Activated CD8-positive, alpha-beta memory T cell treated with anti-CD3 and anti-CD28 coated beads for 24 hours (primary cell): ENCODE measurements around the gene YY1.
"Not testable (repeated sequence)": the region's sequence is repeated elsewhere in the genome, so short reads cannot be mapped to it uniquely, and the experiment has no call there.

Experiments
- DNase-seq: peaks from one replicate; pipeline ENCODE4 v3.0.0-alpha.2; 2020

Gene YY1

DNA sequence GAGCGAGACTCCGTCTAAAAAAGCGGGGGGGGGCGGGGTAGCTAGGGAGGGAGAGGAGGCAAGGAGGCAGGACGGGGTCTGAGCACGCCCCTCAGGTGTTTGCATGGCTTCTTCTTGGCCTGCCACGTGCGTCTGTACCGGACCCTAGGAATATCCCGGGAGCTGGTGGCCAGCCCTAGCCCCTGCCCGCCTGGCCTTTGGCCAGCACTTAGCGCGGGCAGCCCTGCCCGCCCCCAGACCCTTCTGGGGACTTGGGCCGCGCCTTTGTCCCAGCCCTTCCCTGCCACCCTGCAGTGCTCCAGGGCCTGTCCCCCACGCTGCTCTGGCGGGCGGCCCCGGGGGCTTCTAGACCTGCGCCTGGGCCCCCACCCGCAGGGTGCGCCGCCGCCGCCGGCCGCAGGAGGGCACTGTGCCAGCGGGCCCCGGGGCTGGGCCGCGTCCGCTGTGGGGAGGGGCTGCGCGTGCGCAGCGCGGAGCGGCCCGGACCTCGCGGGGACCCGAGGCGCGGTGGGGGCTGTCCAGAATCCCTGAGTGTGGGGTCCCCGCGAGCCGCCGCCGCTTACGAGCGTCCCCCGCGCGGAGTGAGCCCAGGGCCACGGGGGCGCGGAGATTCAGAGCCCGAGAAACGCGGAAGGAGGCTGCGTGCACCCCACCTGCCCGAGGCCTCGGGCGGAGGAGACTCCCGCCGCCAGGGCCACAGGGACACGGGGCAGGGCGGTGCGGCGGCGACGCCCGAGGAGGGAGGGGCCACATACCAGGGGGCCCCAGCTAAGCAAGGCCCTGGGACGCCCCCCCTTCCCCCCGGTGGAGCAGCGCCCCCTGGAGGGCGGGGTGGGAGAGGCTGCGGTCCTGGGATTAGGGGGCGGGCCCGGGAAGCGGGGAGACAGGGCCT lies 46.3 kb downstream of the YY1 start:
- peak; percentile 93 for DNase-seq

DNA sequence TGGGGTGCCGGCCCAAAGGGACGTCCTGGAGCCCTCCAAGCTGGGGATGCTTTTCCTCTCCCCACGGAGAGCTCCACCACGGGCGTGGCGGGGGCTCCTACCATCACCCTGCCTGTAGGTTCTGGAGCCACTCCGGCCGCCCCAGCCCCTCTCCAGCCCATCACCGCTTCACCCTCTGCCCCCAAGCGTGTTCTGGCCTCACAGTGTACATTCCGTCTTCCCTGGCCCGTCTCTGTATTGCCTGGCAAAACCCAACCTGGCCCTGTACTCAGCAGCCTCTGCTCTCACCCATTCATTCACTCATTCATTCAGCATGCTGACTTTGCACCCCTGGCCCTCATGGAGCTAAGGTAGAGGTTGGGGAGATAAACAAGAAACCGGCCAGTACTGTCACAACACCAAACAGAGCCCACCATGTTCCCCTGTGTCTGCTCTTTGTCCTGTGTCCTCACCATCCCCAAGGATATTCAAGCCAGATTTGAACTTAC lies 47.0 kb downstream of the YY1 start:
- DNase-seq = no peak

DNA sequence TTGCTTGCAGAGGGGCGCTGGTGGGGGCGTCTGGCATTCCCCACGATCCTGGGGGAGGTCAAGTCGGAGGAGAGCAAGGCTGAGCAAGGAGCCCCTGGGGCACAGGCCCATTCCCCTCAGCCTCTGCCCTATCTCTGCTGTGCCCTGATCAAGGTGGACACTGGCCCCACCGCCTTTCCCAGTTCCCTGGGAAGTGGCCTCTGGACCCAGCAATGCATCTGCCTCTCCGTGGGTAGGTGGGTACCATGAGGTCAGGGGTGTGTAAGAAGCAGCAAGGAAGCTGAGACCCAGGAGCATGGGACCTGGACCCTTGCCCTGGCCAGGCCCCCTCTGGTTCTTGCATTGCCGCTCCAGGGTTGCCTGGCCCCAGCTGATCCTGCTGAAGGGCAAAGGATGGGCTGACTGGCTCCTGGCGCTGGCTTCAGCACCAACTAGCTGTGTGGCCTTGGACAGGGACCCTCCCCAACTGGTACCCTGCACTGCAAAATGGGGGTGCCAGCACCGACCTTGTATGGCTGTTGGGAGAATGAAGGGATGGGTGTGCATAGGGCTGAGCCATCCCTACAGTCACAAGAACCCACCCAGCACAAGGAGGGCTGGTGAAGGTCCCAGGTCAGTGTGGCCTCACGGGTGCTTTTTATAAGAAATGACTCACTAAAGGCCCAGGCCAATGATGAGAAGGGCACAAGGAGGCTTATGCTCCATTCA lies 47.7 kb downstream of the YY1 start:
- no peak for DNase-seq

DNA sequence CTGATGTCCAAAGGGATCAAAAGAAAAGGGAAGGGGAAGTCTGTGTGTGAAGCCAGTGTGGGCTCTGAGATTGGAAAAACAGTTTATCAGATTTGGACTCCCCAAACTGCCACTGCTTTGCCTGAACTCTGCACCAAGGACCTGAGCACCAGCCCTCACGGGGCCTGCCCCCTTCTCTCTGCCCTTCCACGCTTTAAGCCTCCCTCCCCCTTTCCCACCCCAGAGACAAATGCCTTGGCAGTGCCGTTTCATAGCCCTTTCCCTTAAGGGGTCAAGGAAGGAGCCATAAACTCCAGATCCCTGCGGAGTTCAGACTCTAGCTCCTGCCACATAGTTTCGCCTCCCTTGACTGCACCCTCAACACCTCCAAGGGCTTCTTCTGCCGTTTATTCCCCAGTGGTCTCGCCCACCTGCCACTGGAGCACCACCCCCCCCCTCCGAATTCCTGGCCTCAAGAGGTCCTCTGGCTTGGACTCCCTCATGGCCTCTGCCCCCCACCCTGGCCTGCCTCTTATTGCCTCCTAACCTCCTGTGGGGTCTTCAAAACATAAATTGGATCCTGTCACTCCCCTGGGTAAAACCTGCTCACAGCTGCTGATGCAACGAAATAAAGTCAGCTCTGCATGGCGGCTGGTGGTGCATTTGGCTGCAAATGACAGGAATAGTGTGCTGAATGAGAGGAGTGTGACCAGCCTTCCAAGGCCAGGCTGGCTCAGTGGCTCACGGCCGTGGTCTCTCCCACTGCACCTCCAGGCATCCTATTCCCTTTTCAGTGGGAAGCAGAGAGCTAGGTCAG lies 48.5 kb downstream of the YY1 start:
- DNase-seq = no peak

DNA sequence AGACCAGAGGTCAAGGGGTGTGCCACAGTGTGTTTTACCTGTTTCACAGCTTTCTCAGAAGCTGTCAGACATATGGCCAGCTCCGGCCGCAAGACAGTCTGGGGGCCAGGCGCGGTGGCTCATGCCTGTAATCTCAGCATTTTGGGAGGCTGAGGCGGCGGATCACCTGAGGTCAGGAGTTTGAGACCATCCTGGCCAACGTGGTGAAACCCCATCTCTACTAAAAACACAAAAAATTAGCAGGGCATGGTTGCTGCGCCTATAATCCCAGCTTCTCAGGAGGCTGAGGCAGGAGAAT lies 49.0 kb downstream of the YY1 start:
- DNase-seq = not testable (repeated sequence)

DNA sequence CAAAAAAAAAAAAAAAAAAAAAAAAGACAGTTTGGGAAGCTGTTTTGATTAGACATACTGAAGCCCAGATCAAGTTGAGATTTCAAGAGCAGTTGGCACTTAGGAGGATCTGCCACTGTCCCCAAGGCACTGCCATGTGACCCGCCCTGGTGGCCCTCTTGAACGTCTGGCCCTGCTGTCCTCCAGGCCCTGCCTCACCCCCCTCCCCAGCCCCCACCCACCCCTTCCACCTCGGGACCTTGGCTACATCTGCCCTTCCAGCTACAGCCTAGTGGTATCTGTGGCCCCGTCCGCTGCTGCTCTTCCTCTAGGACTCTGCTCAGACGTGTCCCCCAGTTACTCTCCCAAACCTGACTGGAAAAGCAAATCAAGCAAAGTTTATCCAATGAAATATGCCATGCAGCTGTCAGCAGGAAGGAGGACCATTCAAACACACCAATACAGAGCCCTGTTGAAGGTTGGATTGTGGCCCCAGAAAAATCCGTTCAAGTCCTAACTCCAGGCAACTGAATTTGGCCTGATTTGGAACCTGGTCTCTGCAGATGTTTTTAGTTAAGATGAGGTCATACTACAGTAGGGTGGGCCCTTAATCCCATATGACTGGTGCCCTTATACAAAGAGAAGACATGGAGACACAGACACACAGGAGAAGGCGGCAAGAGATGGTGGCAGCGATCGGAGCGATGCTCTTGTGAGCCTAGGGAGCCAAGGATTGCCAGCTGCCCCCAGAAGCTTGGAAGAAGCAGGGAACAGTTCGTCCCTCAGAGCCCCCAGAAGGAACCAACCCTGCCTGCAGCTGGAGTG lies 49.6 kb downstream of the YY1 start:
- no peak for DNase-seq

DNA sequence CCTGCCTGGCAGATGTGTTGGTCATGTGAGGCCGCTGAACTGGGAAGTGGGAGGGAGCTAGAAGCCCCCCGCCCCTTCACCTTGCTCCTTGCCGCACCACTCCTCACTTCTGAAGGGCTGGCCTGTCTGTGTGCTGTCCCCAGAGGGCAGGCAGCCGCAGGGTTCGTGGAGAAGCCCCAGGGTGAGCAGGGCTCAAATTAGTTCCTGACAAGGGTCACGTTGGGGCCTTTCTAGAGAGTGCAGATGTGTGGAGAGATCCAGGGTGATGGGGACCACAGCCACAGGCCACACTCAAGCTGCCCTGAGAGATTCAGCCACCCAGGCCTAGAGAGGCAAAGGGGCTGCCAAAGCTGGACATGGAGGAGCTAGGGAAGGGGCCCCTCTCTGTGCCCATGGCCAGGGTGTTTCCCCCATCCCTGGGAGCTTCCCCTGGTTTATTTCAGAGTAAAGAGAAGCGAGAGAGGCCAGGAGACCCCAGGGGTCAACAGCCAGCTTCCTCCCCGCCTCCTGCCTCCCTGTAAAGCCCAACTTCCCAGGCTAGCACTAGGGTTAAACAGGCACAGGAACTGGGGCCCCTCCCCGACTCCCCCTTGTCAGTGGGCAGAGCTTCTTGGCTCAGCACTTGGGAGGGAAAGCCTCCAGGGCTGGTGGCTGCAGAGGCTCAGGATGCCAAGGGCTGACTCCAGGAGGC lies 51.1 kb downstream of the YY1 start:
- no peak for DNase-seq

DNA sequence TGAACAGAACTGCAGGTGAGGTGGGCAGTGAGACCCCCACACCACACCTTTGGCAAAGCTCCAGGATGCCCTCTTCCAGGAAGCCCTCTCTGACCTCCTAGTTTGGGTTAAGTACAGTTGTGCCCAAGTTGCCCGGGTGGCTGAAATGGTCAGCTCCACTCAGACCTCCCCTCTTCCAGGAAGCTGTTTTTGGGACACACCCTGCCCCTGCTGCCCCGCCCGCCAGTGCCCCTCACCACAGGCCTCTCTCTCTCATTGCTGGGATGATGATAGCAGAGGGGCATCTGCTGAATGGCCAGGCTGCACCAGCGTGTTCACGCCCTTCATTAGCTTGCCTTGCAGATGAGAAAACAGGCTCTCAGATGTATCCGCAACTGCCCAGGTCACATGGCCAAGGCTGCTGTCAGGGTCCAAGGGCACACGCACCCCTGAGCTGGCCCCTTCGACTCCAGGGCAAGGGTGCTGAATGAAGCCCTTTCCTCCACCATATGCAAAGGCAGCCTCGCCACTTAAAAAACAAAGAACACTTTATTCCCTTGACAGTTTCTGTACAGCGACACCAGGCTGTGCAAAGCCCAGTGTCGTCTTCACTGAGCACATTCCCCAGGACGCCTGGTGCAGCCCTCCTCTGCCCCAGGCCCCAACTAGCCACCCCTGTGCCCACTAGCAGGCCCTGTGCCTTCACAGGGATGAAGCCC lies 51.8 kb downstream of the YY1 start:
- DNase-seq = no peak

DNA sequence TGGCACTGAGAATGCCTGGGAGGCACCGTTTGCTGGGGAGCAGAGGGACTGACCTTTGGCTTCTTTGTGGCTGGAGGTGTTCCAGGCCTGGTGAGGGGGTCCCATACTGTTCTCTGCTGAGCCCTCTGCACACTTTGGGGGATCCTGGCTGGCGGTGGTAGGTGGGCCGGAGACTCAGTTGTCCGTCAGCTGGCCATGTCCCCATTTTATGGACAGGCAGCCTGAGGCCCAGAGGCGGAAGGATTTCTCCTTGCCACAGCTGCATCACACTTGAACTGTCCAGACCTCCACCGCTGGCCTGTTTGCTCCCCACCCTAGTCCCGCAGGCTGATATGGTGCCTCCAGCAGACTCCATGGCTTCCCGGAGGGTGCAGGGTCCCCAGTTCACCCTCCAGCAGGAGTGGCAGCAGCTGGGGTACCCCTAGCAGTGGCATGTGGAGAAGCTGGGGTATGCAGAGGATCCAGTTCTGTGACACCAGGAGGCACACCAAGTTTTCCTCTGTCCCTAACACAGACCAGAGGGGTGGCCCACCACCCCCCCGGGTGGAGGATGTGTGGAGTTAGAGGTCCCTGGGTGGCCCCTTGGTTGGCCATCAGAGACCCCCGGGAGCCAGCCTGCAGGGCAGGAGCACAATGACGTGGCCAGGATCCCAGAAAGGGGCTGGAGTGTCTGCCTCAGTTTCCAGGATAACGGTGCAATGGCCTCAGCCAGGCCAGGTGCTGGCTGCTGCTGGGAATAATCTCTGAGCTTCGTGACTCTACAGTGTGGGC lies 52.5 kb downstream of the YY1 start:
- DNase-seq = no peak

DNA sequence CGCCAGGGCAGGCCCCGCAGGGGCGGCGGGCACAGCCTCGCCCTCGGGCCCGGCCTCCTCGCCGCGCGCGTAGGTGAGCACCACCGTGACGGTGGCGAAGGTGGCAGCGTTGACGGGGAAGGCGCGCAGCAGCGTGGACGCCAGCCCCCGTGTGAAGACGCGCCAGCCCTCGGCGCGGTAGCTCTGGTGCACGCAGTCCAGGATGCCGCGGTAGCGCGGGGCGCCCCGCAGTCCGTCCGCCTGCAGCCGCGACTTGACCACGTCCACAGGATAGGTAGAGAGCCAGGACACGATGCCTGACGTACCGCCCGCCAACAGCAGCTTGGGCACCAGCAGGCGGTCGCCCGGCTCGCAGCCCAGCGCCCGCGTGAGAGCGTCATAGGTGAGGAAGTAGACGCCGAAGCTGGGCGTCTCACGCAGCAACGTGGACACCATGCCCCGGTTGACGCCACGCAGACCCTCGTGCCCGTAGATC lies 53.4 kb downstream of the YY1 start:
- no peak for DNase-seq

DNA sequence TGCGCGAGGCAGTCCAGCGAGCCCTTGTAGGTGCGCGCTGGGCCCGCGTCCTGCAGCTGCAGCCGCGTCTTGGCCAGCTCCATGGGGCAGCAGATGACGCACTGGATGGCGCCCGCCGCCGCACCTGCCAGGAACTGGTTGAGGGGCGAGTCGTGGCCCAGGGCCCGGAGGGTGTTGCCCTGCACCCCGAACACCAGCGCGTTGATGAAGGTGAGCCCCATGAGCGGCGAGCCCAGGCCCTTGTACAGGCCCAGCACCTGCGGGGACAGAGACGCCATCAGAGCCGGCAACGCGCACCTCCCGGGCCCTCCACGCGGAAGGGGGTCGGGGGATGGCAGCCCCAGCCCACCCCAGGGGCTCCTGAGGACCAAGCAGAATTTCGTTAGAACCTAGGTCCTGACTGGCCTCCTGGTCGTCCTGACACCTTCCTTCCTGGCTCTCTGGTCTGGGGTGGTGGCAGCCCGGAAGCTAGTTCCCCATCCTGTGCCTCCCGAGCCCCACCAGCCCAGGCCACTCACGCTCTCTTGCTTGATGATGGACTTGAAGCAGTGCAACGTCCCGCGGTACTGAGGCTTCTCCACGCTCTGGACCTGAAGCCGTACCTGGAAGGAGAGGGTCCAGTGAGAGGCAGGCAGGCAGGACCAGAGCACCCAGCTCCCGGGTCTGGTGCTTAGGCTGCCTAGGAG lies 54.0 kb downstream of the YY1 start:
- no peak for DNase-seq

DNA sequence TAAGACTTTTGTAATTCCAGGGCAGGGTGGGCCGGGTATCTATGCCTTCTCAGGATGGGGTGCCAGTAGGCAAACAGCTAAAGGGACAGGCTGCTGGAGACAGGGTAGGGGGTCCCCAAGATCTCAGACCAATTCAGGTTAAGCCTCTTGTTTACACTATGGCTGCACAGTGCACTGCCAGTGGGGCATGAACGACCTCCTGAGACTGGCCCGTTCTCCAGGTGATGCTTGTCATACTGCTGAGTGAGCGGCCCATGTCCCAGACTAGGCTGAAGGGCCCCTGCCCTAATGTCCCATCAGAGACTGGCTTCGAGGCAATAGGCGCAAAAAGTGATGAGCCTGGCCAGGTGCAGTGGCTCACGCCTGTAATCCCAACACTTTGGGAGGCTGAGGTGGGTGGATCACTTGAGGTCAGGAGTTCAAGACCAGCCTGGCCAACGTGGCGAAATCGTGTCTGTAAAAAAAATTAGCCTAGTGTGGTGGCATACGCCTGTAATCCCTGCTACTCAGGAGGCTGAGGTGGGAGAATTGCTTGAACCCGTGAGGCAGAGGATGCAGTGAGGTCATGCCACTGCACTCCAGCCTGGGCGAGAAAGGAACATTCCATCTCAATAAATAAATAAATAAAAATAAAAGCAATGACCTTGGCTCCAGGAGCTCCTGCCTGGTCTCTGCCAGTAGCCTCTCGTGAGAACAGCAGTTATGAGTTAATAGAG lies 54.7 kb downstream of the YY1 start:
- DNase-seq = no peak

DNA sequence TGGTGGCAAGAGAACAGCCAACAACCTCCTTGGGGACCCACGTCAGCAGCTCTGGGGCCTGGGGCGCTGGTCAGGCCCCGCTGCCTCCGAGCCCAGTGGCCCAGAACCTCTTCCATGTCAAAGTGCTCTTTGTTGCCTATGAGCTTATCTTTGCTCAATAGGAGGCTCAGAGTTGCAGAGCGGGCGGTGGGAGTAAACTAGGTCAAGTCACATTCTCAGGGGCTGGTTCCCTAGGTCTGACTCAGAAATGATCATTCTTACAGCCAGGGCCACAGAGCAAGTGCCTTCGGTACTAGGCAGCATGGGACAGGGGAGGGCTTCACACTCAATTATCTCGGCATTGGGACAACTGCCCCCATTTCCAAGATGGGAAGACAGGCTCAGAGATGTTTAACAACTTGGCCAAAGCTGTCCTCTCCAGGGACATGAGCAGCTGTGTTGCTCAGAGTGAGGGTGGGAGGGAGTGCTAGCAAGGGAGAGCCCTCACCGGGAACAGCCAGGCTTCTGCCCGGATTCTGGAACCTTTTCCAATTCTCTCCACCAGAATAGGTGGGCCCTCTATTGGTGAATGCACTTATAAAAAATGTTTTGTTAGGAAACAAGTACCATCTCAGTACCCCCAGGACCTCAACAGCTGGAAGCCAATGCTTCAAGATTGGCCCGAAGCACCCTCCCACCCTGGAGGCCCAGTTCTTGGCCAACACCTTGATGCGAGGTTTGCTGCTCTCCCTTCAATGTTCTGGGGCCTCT lies 55.4 kb downstream of the YY1 start:
- no peak for DNase-seq

DNA sequence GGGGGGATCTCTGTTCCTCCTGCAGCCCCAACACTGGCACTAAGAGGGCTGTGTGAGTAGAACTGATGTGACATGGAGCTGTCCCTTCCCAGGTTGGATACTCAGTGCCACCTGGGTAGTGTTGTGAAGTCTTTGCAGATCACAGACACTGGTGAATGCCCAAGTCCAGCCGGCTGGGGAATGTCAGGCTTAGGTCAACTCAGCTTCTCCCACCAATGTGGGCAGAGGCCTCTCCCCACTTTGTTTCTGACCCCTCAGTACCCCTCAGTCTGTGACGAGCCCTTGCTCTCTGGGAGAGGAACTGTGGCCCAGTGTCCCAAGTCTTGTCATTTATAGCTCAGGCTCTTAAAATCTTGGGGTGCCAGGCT lies 56.0 kb downstream of the YY1 start:
- DNase-seq = no peak

DNA sequence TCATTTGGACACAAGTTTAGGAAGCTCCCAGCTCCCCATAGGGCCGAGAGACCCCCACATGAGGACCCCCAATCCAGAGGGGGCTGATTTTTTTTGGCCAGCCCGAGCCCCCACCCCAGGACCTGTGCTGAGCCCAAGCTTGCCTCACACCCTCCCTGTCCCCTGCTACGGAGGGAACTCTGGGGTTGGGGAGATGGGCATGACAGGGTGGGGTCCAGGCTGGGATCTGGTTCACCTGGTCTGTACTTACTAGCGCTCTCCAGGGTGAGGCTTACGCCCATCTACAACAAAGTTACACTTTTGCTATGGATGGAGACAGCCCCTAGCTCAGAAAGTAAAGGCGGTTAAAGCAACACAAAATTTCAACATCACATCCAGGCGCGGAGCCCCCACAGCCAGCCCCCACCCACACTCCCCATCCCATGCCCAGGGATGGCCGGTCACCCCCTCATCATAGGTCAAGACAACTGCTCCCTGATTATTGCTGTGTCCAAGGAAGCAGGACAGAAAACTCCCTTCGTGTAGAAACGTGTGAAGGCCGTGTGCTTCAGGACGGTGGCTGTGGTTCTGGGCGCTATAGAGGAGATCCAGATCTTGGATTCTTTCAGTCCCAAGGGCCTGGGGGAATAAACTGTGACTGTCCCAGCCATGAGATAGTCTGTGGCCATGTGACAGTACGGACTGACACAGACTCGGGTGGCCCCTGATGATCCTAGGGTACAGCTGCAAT lies 56.6 kb downstream of the YY1 start:
- DNase-seq = no peak

DNA sequence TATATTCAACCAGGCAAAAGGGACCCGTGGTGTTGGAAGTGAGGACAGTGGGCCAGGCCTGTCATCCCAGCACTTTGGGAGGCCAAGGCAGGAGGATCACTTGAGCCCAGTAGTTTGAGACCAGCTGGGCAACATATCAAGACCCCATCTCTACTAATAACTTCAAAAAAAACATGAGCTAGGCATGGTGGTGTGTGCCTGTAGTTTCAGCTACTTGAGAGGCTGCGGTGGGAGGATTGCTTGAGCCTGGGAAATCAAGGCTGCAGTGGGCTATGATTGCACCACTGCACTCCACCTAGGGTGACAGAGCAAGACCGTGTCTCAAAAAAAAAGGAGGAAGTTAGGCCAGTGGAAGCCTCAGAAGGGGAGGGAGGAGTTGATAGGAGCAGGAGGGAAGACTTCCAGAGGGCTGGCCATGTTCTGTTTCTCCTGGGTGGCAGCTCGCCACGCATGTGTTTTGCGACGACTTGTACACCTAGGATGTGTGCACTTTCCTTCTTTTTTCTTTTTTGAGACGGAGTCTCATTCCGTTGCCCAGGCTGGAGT lies 57.2 kb downstream of the YY1 start:
- no peak for DNase-seq

DNA sequence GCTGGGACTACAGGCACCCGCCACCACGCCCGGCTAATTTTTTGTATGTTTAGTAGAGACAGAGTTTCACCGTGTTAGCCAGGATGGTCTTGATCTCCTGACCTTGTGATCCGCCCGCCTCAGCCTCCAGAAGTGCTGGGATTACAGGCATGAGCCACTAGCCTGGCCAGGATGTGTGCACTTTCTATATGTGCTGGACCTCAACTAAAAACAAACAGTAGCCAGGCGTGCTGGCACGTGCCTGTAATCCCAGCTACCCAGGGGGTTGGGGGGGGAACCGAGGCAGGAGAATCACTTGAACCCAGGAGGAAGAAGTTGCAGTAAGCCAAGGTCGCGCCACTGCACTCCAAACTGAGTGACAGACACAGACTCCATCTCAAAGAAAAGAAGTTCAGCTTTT lies 57.8 kb downstream of the YY1 start:
- not testable (repeated sequence) for DNase-seq
